ENCODE measurements around the gene ATP6V1C2.
A peak's percentile ranks its signal among the peaks of the same experiment; 100 is the strongest.
"Not testable (repeated sequence)": the region's sequence is repeated elsewhere in the genome, so short reads cannot be mapped to it uniquely, and the experiment has no call there.

Gene ATP6V1C2

DNA sequence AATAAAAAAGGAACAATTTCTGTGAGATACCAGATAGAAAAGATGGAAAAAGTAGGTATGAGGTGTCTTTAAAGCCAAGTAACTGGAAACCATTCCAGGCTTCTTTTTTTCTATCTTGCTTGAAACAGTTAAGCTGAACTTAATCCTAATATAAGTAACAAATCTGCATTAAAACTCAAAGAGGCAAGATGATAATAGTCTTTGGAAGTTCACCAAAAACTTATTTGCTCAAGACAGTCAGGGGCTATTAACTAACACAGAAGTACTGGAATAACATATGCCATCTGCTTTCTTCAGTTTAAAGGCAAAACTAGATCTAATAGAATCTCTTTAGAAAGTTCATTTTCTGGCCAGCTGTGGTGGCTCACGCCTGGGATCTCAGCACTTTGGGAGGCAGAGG lies 72.4 kb downstream of the ATP6V1C2 start:
- no peak for TF ChIP-seq ZFX (IDR thresholded peaks at IDR 0.05)
- TF ChIP-seq, protein P1, sequence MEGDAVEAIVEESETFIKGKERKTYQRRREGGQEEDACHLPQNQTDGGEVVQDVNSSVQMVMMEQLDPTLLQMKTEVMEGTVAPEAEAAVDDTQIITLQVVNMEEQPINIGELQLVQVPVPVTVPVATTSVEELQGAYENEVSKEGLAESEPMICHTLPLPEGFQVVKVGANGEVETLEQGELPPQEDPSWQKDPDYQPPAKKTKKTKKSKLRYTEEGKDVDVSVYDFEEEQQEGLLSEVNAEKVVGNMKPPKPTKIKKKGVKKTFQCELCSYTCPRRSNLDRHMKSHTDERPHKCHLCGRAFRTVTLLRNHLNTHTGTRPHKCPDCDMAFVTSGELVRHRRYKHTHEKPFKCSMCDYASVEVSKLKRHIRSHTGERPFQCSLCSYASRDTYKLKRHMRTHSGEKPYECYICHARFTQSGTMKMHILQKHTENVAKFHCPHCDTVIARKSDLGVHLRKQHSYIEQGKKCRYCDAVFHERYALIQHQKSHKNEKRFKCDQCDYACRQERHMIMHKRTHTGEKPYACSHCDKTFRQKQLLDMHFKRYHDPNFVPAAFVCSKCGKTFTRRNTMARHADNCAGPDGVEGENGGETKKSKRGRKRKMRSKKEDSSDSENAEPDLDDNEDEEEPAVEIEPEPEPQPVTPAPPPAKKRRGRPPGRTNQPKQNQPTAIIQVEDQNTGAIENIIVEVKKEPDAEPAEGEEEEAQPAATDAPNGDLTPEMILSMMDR (conservative IDR thresholded peaks at IDR 0.05) = no peak

DNA sequence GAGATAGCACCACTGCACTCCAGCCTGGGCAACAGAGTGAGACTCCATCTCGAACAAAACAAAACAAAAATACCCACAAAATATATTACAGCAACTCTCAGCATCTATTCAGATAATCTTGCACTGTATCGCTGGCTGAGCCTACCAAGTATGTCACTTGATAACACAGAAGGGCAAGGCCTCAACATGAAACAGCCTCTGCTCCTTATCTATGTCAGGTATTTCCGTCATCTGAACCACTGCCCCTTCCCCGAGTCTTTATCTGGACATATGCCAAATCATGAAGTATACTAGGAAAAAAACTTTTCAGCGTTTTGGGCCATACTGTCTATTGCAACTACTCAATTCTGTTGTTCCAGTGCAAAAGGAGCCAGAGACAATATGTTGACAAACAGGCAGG lies 73.4 kb downstream of the ATP6V1C2 start:
- no peak overlapping the region for H3K27ac ChIP-seq
- no peak for TF ChIP-seq ZFX (IDR thresholded peaks at IDR 0.05)
- TF ChIP-seq, protein P1 (conservative IDR thresholded peaks at IDR 0.05) = no peak

More for the DNA sequence above, 72.4 kb downstream of the ATP6V1C2 start:
- H3K27ac ChIP-seq = no peak overlapping the region

DNA sequence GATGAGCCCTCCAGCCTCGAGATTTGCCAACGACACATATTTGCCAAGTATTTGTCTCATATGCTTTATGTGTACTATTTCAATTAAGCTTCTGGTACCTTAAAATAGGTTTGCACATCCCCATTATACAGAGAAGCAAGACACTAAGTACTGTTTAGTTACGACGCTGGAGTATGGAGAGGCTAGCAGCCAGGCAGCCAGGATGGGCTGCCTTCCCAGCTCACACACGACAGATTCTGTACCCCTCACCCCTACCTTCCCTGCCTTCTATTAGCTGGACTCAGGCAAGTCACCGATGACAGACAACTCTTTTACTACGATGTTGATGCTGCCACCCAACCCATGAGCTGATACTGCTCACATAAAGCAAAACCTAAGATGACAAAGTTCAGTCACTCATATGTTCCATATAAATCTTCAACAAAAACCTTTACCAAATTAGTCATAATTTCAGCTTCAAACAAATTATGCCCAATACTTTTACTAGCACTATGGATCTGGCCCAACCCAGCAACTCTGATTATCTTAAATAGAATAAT lies 74.1 kb downstream of the ATP6V1C2 start:
- no peak overlapping the region for H3K27ac ChIP-seq
- TF ChIP-seq, protein P1 (conservative IDR thresholded peaks at IDR 0.05) = no peak
- no peak for TF ChIP-seq ZFX (IDR thresholded peaks at IDR 0.05)

DNA sequence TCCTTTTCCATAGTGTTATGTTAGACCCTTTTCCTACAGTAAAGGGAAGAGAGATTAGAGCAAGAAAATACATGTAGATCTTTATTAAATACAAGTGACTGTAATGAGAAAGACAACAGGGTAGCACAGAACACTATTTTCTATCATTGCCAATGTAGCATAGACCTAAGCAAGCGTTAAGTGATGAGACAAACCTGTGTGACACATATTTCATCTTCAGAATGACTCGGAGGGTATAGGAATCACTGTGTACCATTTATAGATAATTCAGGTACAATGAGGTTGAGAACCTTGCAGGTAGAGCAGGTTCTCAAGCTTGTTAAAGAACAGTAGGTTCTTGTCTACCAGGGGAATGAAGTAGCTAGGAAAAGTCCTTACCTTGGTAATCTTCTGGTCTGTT lies 75.3 kb downstream of the ATP6V1C2 start:
- TF ChIP-seq ZFX (IDR thresholded peaks at IDR 0.05) = no peak
- TF ChIP-seq, protein P1 (conservative IDR thresholded peaks at IDR 0.05) = no peak
- no peak overlapping the region for H3K27ac ChIP-seq

DNA sequence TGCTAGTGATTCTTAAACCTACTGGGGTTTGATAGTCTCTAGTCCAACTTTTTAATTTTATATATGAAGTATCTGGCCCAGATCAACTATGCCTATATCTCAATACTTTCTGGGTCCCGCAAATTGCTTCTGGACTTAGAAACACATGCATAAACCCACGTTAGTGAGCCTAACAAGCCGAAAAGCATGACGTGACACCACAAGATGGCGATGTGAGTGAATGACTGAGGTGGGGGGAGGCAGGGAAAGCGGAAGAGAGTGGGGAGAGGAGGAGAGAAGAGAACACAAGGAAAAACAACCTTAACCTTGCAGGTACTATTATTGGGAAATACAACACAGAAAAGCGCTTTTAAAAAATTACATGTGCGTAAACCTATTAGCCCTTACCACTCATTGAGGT lies 77.4 kb downstream of the ATP6V1C2 start:
- no peak overlapping the region for H3K27ac ChIP-seq
- no peak for TF ChIP-seq ZFX (IDR thresholded peaks at IDR 0.05)
- TF ChIP-seq, protein P1 (conservative IDR thresholded peaks at IDR 0.05) = peak; percentile 20

DNA sequence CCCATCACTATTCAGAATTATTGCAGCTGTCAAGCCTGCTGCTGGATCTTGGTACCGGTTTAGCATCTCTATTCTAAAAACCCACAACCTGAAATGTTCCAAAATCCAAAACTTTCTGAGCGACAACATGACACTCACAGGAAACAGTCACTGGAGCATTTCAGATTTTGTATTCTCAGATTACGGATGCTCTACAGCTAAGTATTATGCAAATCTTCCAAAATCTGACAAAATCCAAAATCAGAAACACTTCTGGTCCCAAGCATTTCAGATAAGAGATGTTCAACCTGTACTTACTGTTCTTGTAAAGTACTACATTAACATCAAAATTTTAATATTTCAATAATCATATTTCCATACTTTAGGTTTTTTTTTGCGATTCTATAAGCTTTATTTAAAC lies 78.7 kb downstream of the ATP6V1C2 start:
- no peak for TF ChIP-seq ZFX (IDR thresholded peaks at IDR 0.05)
- TF ChIP-seq, protein P1 (conservative IDR thresholded peaks at IDR 0.05) = no peak
- H3K27ac ChIP-seq = no peak overlapping the region

DNA sequence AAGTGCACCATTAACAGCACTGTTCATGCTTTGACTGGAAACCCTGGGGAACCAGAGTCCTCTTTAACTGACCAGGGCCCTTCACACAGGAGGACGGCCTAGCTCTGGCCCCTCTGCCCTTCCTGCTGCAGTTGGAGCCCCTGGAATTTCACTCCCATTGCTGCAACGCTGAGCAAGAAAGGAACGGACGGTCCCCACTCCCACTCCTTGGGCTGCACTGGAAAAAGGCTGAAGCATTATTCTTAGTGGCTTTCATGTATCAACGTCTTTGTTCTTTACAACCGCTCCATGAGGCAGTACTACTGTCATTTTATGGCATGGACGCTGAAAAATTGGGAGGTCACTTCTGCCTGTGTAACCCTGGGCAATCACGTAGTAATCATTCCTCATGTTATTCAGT lies 81.2 kb downstream of the ATP6V1C2 start:
- no peak for TF ChIP-seq ZFX (IDR thresholded peaks at IDR 0.05)
- TF ChIP-seq, protein P1 (conservative IDR thresholded peaks at IDR 0.05) = no peak
- H3K27ac ChIP-seq = no peak overlapping the region

DNA sequence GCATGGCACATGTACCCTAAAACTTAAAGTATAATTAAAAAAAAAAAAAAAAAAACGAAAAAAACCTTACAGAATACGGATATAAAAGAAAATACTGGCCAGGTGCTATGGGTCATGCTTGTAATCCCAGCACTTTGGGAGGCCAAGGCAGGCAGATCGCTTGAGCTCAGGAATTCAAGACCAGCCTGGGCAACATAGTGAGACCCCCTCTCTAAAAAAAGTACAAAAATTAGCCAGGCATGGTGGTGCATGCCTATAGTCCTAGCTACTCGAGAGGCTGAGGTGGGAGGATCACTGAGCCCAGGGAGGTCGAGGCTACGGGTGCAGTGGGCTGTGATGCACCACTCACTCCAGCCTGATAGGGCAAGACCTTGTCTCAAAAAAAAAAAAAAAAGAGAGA lies 84.6 kb downstream of the ATP6V1C2 start:
- H3K27ac ChIP-seq = not testable (repeated sequence)
